Esophagus muscularis mucosa (tissue), 4 donors: ENCODE measurements around the gene CALML4.

Experiments used
- EP300 ChIP-seq: sonication (generic); formaldehyde crosslinking; IDR thresholded peaks from one replicate; pipeline ENCODE4 v1.6.1; 2017; ENCODE audit warnings: antibody characterized with exemption
- POLR2A ChIP-seq: fragments of 450-650 bp; IDR thresholded peaks from one replicate; pipeline ENCODE4 v1.6.1; 2017; ENCODE audit warnings: antibody characterized with exemption, moderate library complexity, mild to moderate bottlenecking, low read depth
- TF ChIP-seq, protein P1 (sequence below), 3 experiments: fragments of 200-600 bp in 2 of 3; fragments of 450-650 bp in 1 of 3; sonication (generic) in 2 of 3; IDR thresholded peaks; one replicate each; pipeline ENCODE4 v1.5.1; 2017 to 2019; ENCODE audit warnings: antibody characterized with exemption in 3 of 3, mild to moderate bottlenecking in 2 of 3, moderate library complexity in 1 of 3

DNA sequence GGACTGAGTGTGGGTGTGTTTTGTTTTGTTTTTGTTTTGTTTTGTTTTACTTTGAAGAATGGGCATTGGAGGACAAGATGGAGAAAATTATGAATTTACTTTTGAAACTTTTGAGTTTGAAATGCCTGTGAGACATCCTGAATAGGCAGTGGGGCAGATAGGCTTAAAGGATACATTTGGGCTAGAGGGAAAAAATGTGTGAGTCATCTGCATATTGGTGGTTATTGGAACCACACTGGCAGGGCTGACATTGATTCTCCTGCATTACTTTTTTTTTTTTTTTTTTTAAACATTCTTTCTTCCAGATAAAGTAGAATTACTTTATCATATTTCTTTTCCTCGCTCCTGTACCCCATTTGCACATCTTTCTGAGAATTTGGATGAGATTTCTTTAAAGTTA lies 56.1 kb downstream of the CALML4 start:
- TF ChIP-seq, protein P1, sequence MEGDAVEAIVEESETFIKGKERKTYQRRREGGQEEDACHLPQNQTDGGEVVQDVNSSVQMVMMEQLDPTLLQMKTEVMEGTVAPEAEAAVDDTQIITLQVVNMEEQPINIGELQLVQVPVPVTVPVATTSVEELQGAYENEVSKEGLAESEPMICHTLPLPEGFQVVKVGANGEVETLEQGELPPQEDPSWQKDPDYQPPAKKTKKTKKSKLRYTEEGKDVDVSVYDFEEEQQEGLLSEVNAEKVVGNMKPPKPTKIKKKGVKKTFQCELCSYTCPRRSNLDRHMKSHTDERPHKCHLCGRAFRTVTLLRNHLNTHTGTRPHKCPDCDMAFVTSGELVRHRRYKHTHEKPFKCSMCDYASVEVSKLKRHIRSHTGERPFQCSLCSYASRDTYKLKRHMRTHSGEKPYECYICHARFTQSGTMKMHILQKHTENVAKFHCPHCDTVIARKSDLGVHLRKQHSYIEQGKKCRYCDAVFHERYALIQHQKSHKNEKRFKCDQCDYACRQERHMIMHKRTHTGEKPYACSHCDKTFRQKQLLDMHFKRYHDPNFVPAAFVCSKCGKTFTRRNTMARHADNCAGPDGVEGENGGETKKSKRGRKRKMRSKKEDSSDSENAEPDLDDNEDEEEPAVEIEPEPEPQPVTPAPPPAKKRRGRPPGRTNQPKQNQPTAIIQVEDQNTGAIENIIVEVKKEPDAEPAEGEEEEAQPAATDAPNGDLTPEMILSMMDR (IDR thresholded peaks at IDR 0.05) = no peak
- TF ChIP-seq POLR2A = no peak
- TF ChIP-seq EP300 = no peak
